HFFc6 (cell line): ENCODE measurements around the gene RGS9. TPM values are rescaled to one million over a fixed set of nuclear protein-coding genes. Genes with fewer than 3 reads are reported as not detected.

Experiments used
- DNase-seq: peaks from one replicate; pipeline ENCODE4 v3.0.0-alpha.2; 2018
- H3K27ac Mint-ChIP-seq: 2 replicates; pipeline ENCODE4 v1.8.0; 2020; ENCODE audit warnings: mild to moderate bottlenecking, mixed read lengths
- H3K27me3 Mint-ChIP-seq: 2 replicates; pipeline ENCODE4 v1.8.0; 2021; ENCODE audit warnings: mild to moderate bottlenecking, moderate library complexity, mixed read lengths; ENCODE audit not compliant: insufficient read depth
- H3K36me3 Mint-ChIP-seq: 2 replicates; pipeline ENCODE4 v1.8.0; 2021; ENCODE audit warnings: low read depth, mixed read lengths
- H3K4me1 Mint-ChIP-seq: 2 replicates; pipeline ENCODE4 v1.8.0; 2020; ENCODE audit warnings: low read depth, mixed read lengths
- H3K4me3 Mint-ChIP-seq: 2 replicates; pipeline ENCODE4 v1.8.0; 2020; ENCODE audit warnings: mild to moderate bottlenecking, moderate library complexity, mixed read lengths
- H3K9me3 Mint-ChIP-seq: 2 replicates; pipeline ENCODE4 v1.8.0; 2020; ENCODE audit warnings: mild to moderate bottlenecking, mixed read lengths
- CTCF ChIP-seq: fragments of 200-600 bp; sonication (generic); IDR thresholded peaks from 2 replicates; pipeline ENCODE4 v1.5.0; 2021; ENCODE audit warnings: antibody characterized with exemption, mild to moderate bottlenecking
- total RNA-seq, 6 experiments: library from RNA; stranded (reverse); fragmentation: NEBNext Ultra II Directional; extraction: Animal tissue kit (Norgen Biotek cat#: 25700); gene quantifications; 2 replicates in 1 of 6; 3 replicates in 5 of 6; pipeline ENCODE4 v1.2.3, GENCODE V29; 2021

Gene RGS9
- total RNA-seq, 6 experiments from 2014 or later: 0.31 to 0.97 (median 0.42) TPM

GRCh38 chr17:65101371-65101770 lies 35.8 kb upstream of the RGS9 start:
- Mint-ChIP-seq H3K27ac (no peak overlapping the region), H3K4me1 (peaks cover 40% of the 10 kb centered on the region), H3K9me3 (no peaks in the 10 kb centered on the region), H3K4me3 (peak overlapping the region; percentile 76), H3K36me3 (no peaks in the 10 kb centered on the region), H3K27me3 (peaks cover 2% of the 10 kb centered on the region)
- TF ChIP-seq CTCF: no peak
- DNase-seq: no peak

GRCh38 chr17:65102235-65102634 lies 34.9 kb upstream of the RGS9 start:
- Mint-ChIP-seq H3K9me3 (no peaks in the 10 kb centered on the region), H3K27me3 (peaks cover 2% of the 10 kb centered on the region), H3K4me1 (peaks cover 46% of the 10 kb centered on the region), H3K27ac (no peak overlapping the region), H3K36me3 (no peaks in the 10 kb centered on the region), H3K4me3 (no peak overlapping the region)
- no peak for DNase-seq
- no peak for TF ChIP-seq CTCF

GRCh38 chr17:65102788-65103187 lies 34.4 kb upstream of the RGS9 start:
- no peak overlapping the region for H3K27ac Mint-ChIP-seq
- peaks cover 2% of the 10 kb centered on the region for H3K27me3 Mint-ChIP-seq
- DNase-seq: no peak
- no peak for TF ChIP-seq CTCF
- H3K36me3 Mint-ChIP-seq: no peaks in the 10 kb centered on the region
- peaks cover 46% of the 10 kb centered on the region for H3K4me1 Mint-ChIP-seq
- H3K9me3 Mint-ChIP-seq: no peaks in the 10 kb centered on the region
- H3K4me3 Mint-ChIP-seq: no peak overlapping the region

GRCh38 chr17:65103431-65103830 lies 33.7 kb upstream of the RGS9 start:
- no peak for DNase-seq
- H3K27ac Mint-ChIP-seq: no peak overlapping the region
- H3K4me3 Mint-ChIP-seq: no peak overlapping the region
- peaks cover 46% of the 10 kb centered on the region for H3K4me1 Mint-ChIP-seq
- peaks cover 2% of the 10 kb centered on the region for H3K27me3 Mint-ChIP-seq
- no peaks in the 10 kb centered on the region for H3K36me3 Mint-ChIP-seq
- no peaks in the 10 kb centered on the region for H3K9me3 Mint-ChIP-seq
- TF ChIP-seq CTCF: no peak

- no peak overlapping the region for H3K27ac Mint-ChIP-seq
- no peak for TF ChIP-seq CTCF
- no peaks in the 10 kb centered on the region for H3K9me3 Mint-ChIP-seq
- peaks cover 46% of the 10 kb centered on the region for H3K4me1 Mint-ChIP-seq
- peaks cover 2% of the 10 kb centered on the region for H3K27me3 Mint-ChIP-seq
- no peak overlapping the region for H3K4me3 Mint-ChIP-seq
- no peak for DNase-seq
- H3K36me3 Mint-ChIP-seq: no peaks in the 10 kb centered on the region
Observed at GRCh38 chr17:65103896-65104295, 33.3 kb upstream of the RGS9 start.

- Mint-ChIP-seq H3K4me1 (peaks cover 40% of the 10 kb centered on the region), H3K9me3 (no peaks in the 10 kb centered on the region), H3K4me3 (no peak overlapping the region), H3K27me3 (peaks cover 2% of the 10 kb centered on the region), H3K36me3 (no peaks in the 10 kb centered on the region), H3K27ac (no peak overlapping the region)
- no peak for DNase-seq
- no peak for TF ChIP-seq CTCF
Observed at GRCh38 chr17:65104541-65104940, 32.6 kb upstream of the RGS9 start.
